Measurements from ENCODE around the gene MINK1. TPM values are rescaled to one million over a fixed set of nuclear protein-coding genes. Genes with fewer than 3 reads are reported as not detected.

The MINK1 gene
- total RNA-seq, 1 donor from 2014 or later, result 63.2 TPM

DNA sequence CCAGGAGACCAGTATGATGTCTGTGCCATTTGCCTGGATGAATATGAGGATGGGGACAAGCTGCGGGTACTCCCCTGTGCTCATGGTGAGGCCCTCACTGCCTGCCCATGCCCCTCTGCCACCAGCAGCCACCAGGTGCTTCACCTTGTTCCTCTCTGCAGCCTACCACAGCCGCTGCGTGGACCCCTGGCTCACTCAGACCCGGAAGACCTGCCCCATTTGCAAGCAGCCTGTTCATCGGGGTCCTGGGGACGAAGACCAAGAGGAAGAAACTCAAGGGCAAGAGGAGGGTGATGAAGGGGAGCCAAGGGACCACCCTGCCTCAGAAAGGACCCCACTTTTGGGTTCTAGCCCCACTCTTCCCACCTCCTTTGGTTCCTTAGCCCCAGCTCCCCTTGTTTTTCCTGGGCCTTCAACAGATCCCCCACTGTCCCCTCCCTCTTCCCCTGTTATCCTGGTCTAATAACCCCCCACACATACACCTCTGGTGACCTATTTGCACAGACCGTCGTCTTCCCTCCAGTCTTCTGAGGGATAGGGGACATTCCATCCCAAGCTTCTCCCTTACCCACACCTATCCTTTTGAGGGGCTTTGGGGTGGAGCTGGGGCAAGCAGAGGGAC lies 111.5 kb downstream of the MINK1 start:
- peaks cover 33% of the 10 kb centered on the region for H3K4me1 Mint-ChIP-seq (ENCODE audit: low read depth, unreplicated experiment)
- H3K27ac ChIP-seq (ENCODE audit: low read depth, low read length), result peak overlapping the region; percentile 89
- peak overlapping the region; percentile 99 for H3K4me2 ChIP-seq (ENCODE audit: low read length)
- peak overlapping the region; percentile 96 for H3K27ac Mint-ChIP-seq (ENCODE audit: unreplicated experiment)
- H3K27me3 Mint-ChIP-seq (ENCODE audit: low read depth, unreplicated experiment), result no peaks in the 10 kb centered on the region
- H3K27me3 ChIP-seq (ENCODE audit: insufficient read depth, low read length), result no peaks in the 10 kb centered on the region
- FAIRE-seq (no peak), DNase-seq (ENCODE audit: low read depth) (no peak)
- H3K9me3 ChIP-seq (ENCODE audit: insufficient read depth, low read depth, low read length), result no peaks in the 10 kb centered on the region
- H3K9me3 Mint-ChIP-seq (ENCODE audit: unreplicated experiment), result peaks cover 2% of the 10 kb centered on the region
- H3K36me3 Mint-ChIP-seq (ENCODE audit: low read depth, unreplicated experiment), result peaks cover 25% of the 10 kb centered on the region
- H3K79me2 ChIP-seq (ENCODE audit: insufficient read depth, low read length), result peaks cover 79% of the 10 kb centered on the region
- peak overlapping the region; percentile 82 for H3K4me3 ChIP-seq (ENCODE audit: insufficient read depth, low read depth, low read length)
- peak overlapping the region; percentile 98 for H3K4me3 Mint-ChIP-seq (ENCODE audit: unreplicated experiment)
- peaks cover 37% of the 10 kb centered on the region for H3K36me3 ChIP-seq (ENCODE audit: insufficient read depth, low read length)
- H2AFZ ChIP-seq (ENCODE audit: low read depth, low read length), result no peak overlapping the region
- peaks cover 31% of the 10 kb centered on the region for H3K4me1 ChIP-seq (ENCODE audit: insufficient read depth, low read length)
- H4K20me1 ChIP-seq (ENCODE audit: insufficient read depth, low read length), result peaks cover 60% of the 10 kb centered on the region
- TF ChIP-seq EZH2 (IDR thresholded peaks at IDR 0.05; ENCODE audit: insufficient read depth, low read length), result no peak
- TF ChIP-seq, protein P1, sequence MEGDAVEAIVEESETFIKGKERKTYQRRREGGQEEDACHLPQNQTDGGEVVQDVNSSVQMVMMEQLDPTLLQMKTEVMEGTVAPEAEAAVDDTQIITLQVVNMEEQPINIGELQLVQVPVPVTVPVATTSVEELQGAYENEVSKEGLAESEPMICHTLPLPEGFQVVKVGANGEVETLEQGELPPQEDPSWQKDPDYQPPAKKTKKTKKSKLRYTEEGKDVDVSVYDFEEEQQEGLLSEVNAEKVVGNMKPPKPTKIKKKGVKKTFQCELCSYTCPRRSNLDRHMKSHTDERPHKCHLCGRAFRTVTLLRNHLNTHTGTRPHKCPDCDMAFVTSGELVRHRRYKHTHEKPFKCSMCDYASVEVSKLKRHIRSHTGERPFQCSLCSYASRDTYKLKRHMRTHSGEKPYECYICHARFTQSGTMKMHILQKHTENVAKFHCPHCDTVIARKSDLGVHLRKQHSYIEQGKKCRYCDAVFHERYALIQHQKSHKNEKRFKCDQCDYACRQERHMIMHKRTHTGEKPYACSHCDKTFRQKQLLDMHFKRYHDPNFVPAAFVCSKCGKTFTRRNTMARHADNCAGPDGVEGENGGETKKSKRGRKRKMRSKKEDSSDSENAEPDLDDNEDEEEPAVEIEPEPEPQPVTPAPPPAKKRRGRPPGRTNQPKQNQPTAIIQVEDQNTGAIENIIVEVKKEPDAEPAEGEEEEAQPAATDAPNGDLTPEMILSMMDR (IDR thresholded peaks at IDR 0.05; ENCODE audit: insufficient read depth, low read depth, low read length), result no peak
- H3K9ac ChIP-seq (ENCODE audit: low read length), result peak overlapping the region; percentile 93

DNA sequence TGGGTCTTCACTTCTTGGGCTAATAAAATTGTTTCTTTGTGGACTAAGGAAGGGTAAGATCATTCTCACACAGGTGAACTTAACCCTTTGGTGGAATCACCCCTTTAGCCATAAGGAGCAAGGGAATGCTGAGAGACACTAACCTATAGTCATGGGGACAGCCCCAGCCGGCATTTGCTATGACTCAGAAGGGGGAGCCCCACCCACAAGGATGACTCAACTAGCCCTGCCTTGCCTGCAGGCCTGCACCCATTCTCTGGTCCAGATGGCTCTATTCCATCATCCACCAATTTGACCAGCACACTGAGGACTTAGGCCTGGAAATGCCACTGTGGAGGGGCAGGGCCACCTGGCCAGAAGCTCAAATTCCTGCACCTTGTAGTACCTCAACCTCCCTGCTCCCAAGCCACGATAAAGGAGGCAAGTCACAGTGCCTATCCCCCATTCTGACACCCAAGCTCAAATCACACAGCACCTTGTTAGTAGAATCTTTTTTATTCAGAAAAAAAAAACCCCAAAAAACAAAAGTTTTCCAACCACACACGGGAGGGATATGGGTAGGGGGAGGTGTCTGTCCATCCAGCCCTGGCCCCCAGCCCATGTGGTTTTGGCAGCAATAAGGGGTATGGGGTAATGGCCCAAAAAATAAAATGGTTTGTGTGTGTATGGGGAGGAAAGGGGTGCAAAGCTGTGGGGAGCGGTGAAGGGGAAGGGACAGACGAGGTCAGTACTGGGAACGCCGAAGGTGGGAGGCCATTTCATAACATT lies 112.2 kb downstream of the MINK1 start:
- FAIRE-seq, result peak; percentile 64
- Histone ChIP-seq H3K4me3 (ENCODE audit: insufficient read depth, low read depth, low read length) (peak overlapping the region; percentile 82), H3K9ac (ENCODE audit: low read length) (peak overlapping the region; percentile 93), H3K36me3 (ENCODE audit: insufficient read depth, low read length) (peaks cover 37% of the 10 kb centered on the region), H3K4me2 (ENCODE audit: low read length) (peak overlapping the region; percentile 99), H3K79me2 (ENCODE audit: insufficient read depth, low read length) (peaks cover 79% of the 10 kb centered on the region), H3K4me1 (ENCODE audit: insufficient read depth, low read length) (peaks cover 35% of the 10 kb centered on the region), H3K27me3 (ENCODE audit: insufficient read depth, low read length) (no peaks in the 10 kb centered on the region), H3K27ac (ENCODE audit: low read depth, low read length) (peak overlapping the region; percentile 89), H2AFZ (ENCODE audit: low read depth, low read length) (no peak overlapping the region), H4K20me1 (ENCODE audit: insufficient read depth, low read length) (peaks cover 60% of the 10 kb centered on the region), H3K9me3 (ENCODE audit: insufficient read depth, low read depth, low read length) (no peaks in the 10 kb centered on the region)
- peak overlapping the region; percentile 98 for H3K4me3 Mint-ChIP-seq (ENCODE audit: unreplicated experiment)
- TF ChIP-seq, protein P1 (IDR thresholded peaks at IDR 0.05; ENCODE audit: insufficient read depth, low read depth, low read length), result no peak
- TF ChIP-seq EZH2 (IDR thresholded peaks at IDR 0.05; ENCODE audit: insufficient read depth, low read length), result no peak
- H3K4me1 Mint-ChIP-seq (ENCODE audit: low read depth, unreplicated experiment), result peaks cover 33% of the 10 kb centered on the region
- peak; percentile 86 for DNase-seq (ENCODE audit: low read depth)
- no peaks in the 10 kb centered on the region for H3K9me3 Mint-ChIP-seq (ENCODE audit: unreplicated experiment)
- no peaks in the 10 kb centered on the region for H3K27me3 Mint-ChIP-seq (ENCODE audit: low read depth, unreplicated experiment)
- peak overlapping the region; percentile 96 for H3K27ac Mint-ChIP-seq (ENCODE audit: unreplicated experiment)
- peaks cover 25% of the 10 kb centered on the region for H3K36me3 Mint-ChIP-seq (ENCODE audit: low read depth, unreplicated experiment)
